Mucosa of stomach (tissue), 1 donor: ENCODE results near the gene ARHGEF4.
"Not testable (repeated sequence)": the region's sequence is repeated elsewhere in the genome, so short reads cannot be mapped to it uniquely, and the experiment has no call there.

ENCODE experiments used
- H3K27me3 ChIP-seq: one replicate; pipeline ENCODE4 v1.7.0; 2013; ENCODE audit warnings: mild to moderate bottlenecking, low read length; ENCODE audit not compliant: control insufficient read depth, insufficient read depth
- H3K36me3 ChIP-seq: one replicate; pipeline ENCODE4 v1.7.0; 2013; ENCODE audit warnings: low read length; ENCODE audit not compliant: control insufficient read depth, insufficient read depth
- H3K4me1 ChIP-seq: one replicate; pipeline ENCODE4 v1.7.0; 2013; ENCODE audit warnings: mild to moderate bottlenecking, low read length; ENCODE audit not compliant: control insufficient read depth, insufficient read depth
- H3K4me3 ChIP-seq: one replicate; pipeline ENCODE4 v1.7.0; 2013; ENCODE audit warnings: low read length
- H3K9ac ChIP-seq: one replicate; pipeline ENCODE4 v1.7.0; 2013; ENCODE audit warnings: mild to moderate bottlenecking, low read length, moderate library complexity
- H3K9me3 ChIP-seq: one replicate; pipeline ENCODE4 v1.7.0; 2013; ENCODE audit warnings: mild to moderate bottlenecking, low read length, moderate library complexity; ENCODE audit not compliant: control insufficient read depth
- donor health status: Pancreatic carcinoma.

Gene ARHGEF4

DNA sequence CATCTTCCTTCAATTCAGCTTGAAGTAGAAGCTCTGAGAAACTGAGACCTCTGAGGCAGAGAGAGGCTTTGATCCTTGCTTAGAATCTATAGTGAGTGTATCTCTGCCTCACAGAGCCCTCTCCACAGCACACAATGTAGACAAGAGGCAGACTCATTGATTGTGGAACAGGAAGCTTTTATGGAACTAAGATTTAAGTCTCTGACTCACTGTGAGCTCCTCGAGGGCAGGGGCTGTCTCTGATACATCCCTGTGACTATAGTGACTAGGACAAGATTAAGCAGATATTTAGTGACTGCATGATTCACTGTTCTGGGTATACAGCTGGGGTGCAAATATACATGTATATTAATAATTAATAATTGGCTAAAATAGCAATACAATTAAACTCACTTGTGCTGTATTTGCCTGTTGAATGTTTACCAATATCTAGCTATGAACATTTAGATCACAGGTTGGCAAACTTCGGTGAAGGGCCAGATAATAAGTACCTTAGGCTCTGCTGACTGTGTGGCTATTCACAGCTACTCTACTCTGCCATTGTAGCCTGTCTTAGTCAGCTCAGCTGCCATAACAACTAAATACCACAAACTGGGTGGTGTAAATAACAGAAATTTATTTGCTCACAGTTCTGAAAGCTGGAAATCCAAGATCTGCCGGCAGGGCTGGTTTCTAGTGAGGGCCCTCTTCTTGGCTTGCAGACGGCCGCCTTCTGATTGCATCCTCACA, 54.4 kb downstream of the ARHGEF4 start:
- H3K4me3 ChIP-seq, result no peak overlapping the region
- H3K9me3 ChIP-seq, result no peaks in the 10 kb centered on the region
- H3K36me3 ChIP-seq, result no peaks in the 10 kb centered on the region
- H3K9ac ChIP-seq, result no peak overlapping the region
- H3K27me3 ChIP-seq, result no peaks in the 10 kb centered on the region
- no peaks in the 10 kb centered on the region for H3K4me1 ChIP-seq

DNA sequence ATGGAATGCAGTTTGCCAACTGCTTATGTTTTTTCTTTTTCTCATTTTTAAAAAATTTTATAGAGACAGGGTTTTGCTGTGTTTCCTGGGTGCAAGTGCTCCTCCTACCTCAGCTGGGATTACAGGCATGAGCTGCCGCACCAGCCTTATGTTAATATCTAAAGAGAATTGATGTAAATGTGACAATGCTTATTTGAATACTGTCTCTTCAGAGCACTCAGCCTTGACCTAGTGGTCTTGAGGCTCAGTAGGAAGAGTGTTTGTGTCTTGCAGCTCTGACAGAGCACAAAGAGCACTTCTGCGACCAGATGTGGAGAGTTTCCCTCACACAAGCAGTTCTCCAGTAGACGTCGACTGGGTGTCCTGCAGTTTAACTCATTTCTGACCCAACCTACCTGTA, 55.3 kb downstream of the ARHGEF4 start:
- no peaks in the 10 kb centered on the region for H3K36me3 ChIP-seq
- no peaks in the 10 kb centered on the region for H3K9me3 ChIP-seq
- H3K4me3 ChIP-seq, result no peak overlapping the region
- no peak overlapping the region for H3K9ac ChIP-seq
- H3K27me3 ChIP-seq, result no peaks in the 10 kb centered on the region
- no peaks in the 10 kb centered on the region for H3K4me1 ChIP-seq

DNA sequence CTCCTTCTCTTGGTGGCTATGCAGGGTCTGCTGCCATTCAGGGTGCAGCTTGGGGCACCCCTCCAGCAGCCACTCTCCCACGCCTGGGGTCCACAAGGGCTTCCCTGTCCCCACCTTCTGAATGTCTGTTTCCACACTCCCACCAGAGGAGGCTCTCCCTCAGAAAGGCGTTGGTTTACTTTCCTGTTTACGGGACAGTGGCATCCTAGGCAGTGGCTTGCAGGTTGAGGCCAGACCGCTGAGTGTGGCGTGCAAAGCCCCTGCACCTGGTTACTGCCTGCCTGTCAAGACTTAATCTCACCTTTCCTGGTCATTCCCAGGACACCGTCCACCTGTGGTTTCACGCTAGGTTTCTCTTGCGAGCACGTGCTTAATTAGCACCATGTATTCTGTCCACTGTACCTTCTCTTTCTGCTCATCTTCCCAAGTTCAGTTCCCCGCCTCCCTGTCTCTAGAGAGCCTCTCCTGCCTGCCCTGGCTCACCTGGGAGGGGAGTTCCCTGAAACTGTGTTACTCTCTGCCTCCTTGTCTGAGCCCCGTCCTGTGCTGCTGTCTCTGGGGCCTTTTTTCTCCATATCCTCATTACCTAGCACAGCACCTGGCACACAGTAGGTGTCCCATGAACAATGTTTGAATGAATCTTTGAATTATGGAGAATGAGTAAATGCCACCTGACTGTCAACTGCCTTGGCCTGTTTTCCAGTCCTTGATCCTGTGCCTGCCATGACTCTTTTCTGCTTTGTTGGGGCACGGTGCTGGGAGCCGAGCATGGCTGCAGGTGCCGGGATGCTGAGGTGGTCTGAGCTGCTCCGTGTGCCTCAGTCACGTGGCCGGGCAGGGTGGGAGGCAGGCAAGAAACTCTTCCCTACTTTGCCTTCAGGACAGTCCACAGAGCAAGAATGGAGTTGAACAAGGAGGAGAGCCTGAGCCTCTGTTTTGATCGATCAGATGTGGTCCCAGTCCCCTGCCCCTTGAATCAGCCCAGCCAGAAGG, 56.4 kb downstream of the ARHGEF4 start:
- Histone ChIP-seq H3K4me3 (no peak overlapping the region), H3K36me3 (no peaks in the 10 kb centered on the region), H3K9ac (no peak overlapping the region), H3K9me3 (no peaks in the 10 kb centered on the region), H3K4me1 (no peaks in the 10 kb centered on the region), H3K27me3 (no peaks in the 10 kb centered on the region)

DNA sequence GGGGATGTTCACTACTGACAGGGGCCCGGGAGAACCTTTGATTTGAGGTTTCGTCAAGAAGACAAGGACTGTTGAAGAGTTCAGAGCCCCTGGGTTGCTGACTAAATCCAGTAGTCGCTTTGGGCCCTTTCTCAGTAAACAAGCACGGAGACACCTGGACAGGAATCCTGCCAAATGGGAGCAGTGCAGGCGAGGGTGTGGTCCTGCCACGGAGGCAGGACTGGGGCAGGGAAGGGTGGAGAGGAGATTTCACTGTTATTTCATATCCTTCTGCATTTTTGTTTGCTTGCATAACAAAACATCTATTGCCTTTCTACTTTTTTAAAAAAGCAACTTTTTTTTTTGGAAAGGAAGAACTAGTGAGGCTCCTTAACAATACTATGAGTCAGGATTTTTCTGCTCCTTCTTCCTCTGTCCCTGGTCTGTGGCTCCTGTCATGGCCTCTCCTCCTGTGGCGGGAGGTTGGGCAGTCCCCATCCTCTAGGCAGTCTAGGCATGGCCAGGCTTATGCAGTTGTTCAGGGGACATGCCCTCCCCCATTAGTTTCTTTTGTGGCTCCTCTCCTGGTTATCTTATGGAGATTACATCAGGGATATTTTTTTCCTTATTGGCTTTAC, 57.7 kb downstream of the ARHGEF4 start:
- no peaks in the 10 kb centered on the region for H3K27me3 ChIP-seq
- H3K9ac ChIP-seq, result no peak overlapping the region
- H3K4me1 ChIP-seq, result no peaks in the 10 kb centered on the region
- no peaks in the 10 kb centered on the region for H3K9me3 ChIP-seq
- no peaks in the 10 kb centered on the region for H3K36me3 ChIP-seq
- H3K4me3 ChIP-seq, result no peak overlapping the region

DNA sequence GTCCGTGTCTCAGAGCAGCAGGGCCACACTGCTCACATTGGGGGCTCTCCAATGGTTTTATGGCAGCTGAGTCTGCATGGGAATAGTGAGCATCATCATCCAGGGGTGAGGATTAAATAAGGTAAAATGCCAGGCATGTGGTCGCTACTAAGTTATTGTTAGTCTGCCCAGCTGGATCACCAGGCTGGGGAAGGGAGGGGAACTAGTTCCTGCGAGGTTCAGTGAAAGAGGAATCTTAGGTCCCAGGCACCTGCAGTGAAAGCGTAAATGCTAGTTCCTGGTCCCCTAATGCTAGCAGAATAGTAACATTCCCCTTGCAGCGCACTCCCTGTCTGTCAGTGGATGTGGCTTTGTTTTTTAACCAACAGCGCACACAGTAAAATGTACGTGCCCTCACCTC, 60.1 kb downstream of the ARHGEF4 start:
- no peak overlapping the region for H3K4me3 ChIP-seq
- no peaks in the 10 kb centered on the region for H3K36me3 ChIP-seq
- H3K9ac ChIP-seq, result no peak overlapping the region
- H3K27me3 ChIP-seq, result no peaks in the 10 kb centered on the region
- H3K4me1 ChIP-seq, result no peaks in the 10 kb centered on the region
- H3K9me3 ChIP-seq, result no peaks in the 10 kb centered on the region

GRCh38 chr2:130898553-130898952, 61.8 kb downstream of the ARHGEF4 start:
- Histone ChIP-seq H3K27me3 (no peaks in the 10 kb centered on the region), H3K36me3 (no peaks in the 10 kb centered on the region), H3K4me3 (no peak overlapping the region), H3K9me3 (no peaks in the 10 kb centered on the region), H3K9ac (no peak overlapping the region), H3K4me1 (no peaks in the 10 kb centered on the region)

GRCh38 chr2:130899306-130899705, 62.6 kb downstream of the ARHGEF4 start:
- Histone ChIP-seq H3K27me3 (no peaks in the 10 kb centered on the region), H3K4me1 (no peaks in the 10 kb centered on the region), H3K4me3 (no peak overlapping the region), H3K9me3 (no peaks in the 10 kb centered on the region), H3K9ac (no peak overlapping the region), H3K36me3 (no peaks in the 10 kb centered on the region)

DNA sequence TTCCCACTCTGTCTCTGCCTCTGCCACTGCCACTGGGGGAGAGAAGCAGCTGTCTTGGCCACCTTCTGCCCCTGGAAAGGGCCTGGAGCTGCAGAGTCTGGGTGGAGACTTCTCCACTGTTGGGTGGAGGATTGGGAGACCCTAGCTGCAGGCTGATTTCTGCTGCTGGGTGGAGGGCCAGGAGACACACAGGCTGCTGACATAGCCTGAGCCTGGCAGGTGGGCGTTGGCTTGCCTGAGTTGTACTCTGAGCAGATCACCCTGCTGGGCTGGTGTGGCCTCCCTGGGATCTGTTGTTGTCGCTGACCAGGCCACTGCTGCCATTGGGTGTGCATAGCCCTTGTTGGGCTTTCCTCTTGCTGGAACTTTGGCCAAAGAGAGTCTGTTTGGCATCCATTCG, 64.3 kb downstream of the ARHGEF4 start:
- Histone ChIP-seq H3K9me3 (no peaks in the 10 kb centered on the region), H3K36me3 (no peaks in the 10 kb centered on the region), H3K4me3 (no peak overlapping the region), H3K27me3 (no peaks in the 10 kb centered on the region), H3K9ac (no peak overlapping the region), H3K4me1 (no peaks in the 10 kb centered on the region)

DNA sequence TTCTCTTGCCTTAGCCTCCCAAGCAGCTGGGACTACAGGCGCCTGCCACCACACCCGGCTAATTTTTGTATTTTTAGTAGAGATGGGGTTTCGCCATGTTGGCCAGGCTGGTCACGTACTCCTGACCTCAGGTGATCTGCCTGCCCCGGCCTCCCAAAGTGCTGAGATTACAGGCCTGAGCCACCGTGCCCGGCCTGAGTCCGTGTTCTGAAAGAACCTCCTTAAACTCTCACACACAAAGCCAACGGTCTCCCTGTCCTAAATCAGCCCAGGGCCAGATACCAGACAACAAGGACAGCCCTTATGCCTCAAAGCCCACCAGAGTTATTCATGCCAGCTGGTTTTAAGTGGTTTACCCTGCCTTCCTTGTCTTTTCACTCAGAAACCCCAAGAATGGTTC, 64.9 kb downstream of the ARHGEF4 start:
- H3K27me3 ChIP-seq, H3K36me3 ChIP-seq, H3K9ac ChIP-seq, H3K4me1 ChIP-seq, H3K4me3 ChIP-seq, H3K9me3 ChIP-seq: not testable (repeated sequence)

DNA sequence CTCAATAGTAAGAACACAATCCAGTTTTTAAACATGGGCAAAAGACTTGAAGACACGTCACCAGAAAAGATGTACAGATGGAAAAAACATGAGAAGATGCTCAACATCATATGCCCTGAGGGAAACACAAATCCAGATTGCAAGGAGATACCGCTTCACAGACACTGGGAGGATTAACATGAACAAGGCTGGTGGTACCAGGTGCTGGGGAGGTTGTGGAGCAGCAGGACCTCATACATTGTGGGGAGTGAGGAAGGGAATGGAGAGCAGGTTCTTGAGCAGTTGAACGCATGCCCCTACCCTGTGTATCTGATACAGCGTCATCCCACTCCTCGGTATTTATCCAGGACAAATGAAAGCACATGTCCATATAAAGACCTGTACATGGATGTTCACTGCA, 72.1 kb downstream of the ARHGEF4 start:
- Histone ChIP-seq H3K36me3 (no peaks in the 10 kb centered on the region), H3K9ac (no peak overlapping the region), H3K9me3 (no peaks in the 10 kb centered on the region), H3K4me1 (no peaks in the 10 kb centered on the region), H3K4me3 (no peak overlapping the region), H3K27me3 (no peaks in the 10 kb centered on the region)

DNA sequence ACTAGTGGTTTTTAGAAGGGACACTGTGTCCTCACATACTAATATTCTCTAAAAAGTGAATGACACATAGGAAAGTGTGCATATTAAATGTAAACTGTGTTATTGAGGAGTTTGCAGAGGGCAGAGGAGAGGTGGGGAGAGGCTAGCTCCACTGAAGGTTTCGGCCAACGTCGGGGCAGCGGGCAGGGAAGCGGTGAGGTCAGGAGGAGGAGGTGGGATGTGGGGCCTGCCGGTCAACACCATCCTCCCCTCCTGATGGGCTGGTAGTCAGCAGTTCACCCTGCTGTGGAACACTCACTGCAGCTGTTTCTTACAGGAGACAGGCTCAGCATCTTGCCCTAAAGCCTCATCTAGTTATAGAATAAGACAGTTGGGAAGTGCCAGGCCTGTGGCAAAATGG, 74.2 kb downstream of the ARHGEF4 start:
- no peaks in the 10 kb centered on the region for H3K4me1 ChIP-seq

GRCh38 chr2:130911482-130911881, 74.8 kb downstream of the ARHGEF4 start:
- H3K4me1 ChIP-seq, result no peaks in the 10 kb centered on the region
- H3K4me3 ChIP-seq, result no peak overlapping the region
- no peaks in the 10 kb centered on the region for H3K9me3 ChIP-seq
- H3K9ac ChIP-seq, result no peak overlapping the region
- H3K27me3 ChIP-seq, result peaks cover 4% of the 10 kb centered on the region
- H3K36me3 ChIP-seq, result no peaks in the 10 kb centered on the region

More for the DNA sequence above, 74.2 kb downstream of the ARHGEF4 start:
- no peaks in the 10 kb centered on the region for H3K36me3 ChIP-seq
- H3K4me3 ChIP-seq, result no peak overlapping the region
- H3K27me3 ChIP-seq, result peaks cover 3% of the 10 kb centered on the region
- no peak overlapping the region for H3K9ac ChIP-seq
- no peaks in the 10 kb centered on the region for H3K9me3 ChIP-seq
